ENCODE results near the gene CALHM5. TPM values are rescaled to one million over a fixed set of nuclear protein-coding genes. Genes with fewer than 3 reads are reported as not detected.

Gene CALHM5
- total and polyA plus RNA-seq, 7 donors = 0.52 to 1.2 (median 0.81) TPM

GRCh38 chr6:116475141-116475540, 36.3 kb upstream of the CALHM5 start:
- intact Hi-C loops (cut with DNase I) = no loop called here
- Histone ChIP-seq H3K9me3 (no peaks in the 10 kb centered on the region), H3K36me3 (ENCODE audit: insufficient read depth in 1 of 2, low read depth in 1 of 2) (no peaks in the 10 kb centered on the region), H3K27me3 (ENCODE audit: insufficient read depth in 3 of 3, low read length in 2 of 3) (peaks cover 0 to 3% (median 0%) of the 10 kb centered on the region in 3 donors), H3K4me3 (no peak overlapping the region), H3K4me1 (no peaks in the 10 kb centered on the region), H3K27ac (no peak overlapping the region)
- TF ChIP-seq, protein P1, sequence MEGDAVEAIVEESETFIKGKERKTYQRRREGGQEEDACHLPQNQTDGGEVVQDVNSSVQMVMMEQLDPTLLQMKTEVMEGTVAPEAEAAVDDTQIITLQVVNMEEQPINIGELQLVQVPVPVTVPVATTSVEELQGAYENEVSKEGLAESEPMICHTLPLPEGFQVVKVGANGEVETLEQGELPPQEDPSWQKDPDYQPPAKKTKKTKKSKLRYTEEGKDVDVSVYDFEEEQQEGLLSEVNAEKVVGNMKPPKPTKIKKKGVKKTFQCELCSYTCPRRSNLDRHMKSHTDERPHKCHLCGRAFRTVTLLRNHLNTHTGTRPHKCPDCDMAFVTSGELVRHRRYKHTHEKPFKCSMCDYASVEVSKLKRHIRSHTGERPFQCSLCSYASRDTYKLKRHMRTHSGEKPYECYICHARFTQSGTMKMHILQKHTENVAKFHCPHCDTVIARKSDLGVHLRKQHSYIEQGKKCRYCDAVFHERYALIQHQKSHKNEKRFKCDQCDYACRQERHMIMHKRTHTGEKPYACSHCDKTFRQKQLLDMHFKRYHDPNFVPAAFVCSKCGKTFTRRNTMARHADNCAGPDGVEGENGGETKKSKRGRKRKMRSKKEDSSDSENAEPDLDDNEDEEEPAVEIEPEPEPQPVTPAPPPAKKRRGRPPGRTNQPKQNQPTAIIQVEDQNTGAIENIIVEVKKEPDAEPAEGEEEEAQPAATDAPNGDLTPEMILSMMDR (IDR thresholded peaks at IDR 0.05) = no peak
- 51 to 55% (median 52%) methylated on average over 1 of the region's 1 CpG for whole genome bisulfite sequencing, 3 donors
- DNase-seq (no peak), ATAC-seq (no peak)

DNA sequence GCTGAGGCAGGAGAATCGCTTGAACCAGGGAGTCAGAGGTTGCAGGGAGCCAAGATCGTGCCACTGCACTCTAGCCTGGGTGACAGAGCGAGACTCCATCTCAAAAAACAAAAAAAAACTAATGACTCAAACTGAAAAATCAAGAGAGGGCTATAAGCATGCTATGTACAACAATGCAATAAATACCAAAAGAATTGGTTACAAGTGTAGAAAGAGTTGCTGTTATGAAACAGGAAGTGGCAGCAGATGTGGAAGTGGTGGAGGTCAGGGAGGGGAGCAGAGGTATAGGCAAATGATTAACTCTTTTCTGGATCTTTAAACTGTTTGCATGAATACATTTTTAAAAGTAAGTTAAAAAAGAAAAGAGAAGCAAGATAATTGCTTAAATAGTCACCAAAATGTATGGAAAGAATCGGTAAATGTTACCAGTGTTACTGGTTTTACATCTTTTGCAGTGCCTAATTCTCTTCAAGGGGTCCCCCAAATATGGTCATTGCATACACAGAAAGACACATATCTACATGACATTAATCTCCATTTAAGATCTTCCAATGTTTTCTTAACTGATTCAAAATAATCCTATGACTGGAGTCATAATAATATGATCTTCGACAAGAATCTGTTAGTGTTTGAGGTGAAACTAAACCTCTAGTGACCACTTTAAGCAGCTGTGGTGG, 35.3 kb upstream of the CALHM5 start:
- no peak overlapping the region for H3K27ac ChIP-seq
- H3K4me3 ChIP-seq = no peak overlapping the region
- no peaks in the 10 kb centered on the region for H3K36me3 ChIP-seq (ENCODE audit: insufficient read depth in 1 of 2, low read depth in 1 of 2)
- intact Hi-C loops (cut with DNase I) = no loop called here
- H3K27me3 ChIP-seq (ENCODE audit: insufficient read depth in 3 of 3, low read length in 2 of 3) = peaks cover 0 to 3% (median 0%) of the 10 kb centered on the region in 3 donors
- DNase-seq = no peak
- H3K4me1 ChIP-seq = no peaks in the 10 kb centered on the region
- H3K9me3 ChIP-seq = no peaks in the 10 kb centered on the region
- 74 to 76% (median 75%) methylated on average over 5 of the region's 5 CpGs for WGBS, 3 donors
- ATAC-seq = no peak
- TF ChIP-seq, protein P1 (IDR thresholded peaks at IDR 0.05) = no peak

DNA sequence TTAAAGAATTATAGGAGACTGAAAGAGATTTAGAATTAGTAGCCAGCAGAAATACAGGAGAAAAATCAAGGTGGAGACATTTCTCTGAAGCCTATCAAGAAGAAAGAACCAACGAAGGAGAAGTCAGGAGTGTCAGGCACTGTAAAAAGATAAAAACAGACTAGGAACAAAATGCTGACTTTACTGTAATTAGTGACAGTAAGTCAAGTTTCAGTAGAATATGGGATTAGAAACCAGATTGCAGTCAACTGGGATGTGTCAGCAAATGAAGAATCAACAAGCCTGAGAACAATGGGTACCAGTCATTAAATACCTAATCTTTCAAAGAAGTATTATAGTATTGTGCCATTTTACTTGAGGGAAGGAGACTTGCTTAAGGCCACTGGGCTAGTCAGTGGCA, 28.7 kb upstream of the CALHM5 start:
- Histone ChIP-seq H3K27me3 (ENCODE audit: insufficient read depth in 3 of 3, low read length in 2 of 3) (no peaks in the 10 kb centered on the region), H3K27ac (no peak overlapping the region), H3K4me3 (no peak overlapping the region), H3K9me3 (no peaks in the 10 kb centered on the region), H3K36me3 (ENCODE audit: insufficient read depth in 1 of 2, low read depth in 1 of 2) (no peaks in the 10 kb centered on the region), H3K4me1 (no peaks in the 10 kb centered on the region)
- ATAC-seq = no peak
- no peak for DNase-seq
- intact Hi-C loops (cut with DNase I) = no loop called here
- TF ChIP-seq, protein P1 (IDR thresholded peaks at IDR 0.05) = no peak
- WGBS, 3 donors = 63 to 88% (median 80%) methylated on average over 1 of the region's 1 CpG

DNA sequence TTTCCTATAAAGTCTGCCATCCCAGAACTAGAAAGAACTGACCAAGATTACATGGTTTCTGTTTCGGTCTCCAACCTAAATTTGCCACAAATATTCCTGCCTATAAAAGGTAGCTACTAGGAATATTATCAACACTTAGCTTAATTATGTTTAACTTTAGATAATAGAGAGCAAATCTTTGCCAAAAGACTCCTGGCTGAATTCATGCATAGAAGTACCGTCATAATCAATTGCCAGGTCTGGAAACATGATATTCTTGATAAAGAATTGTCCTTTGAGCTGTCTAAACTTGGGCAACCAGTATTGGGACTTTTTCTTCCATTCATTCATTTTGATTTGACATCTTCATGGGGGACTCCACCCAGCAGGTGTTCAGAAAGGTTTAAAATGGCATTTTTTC, 27.8 kb upstream of the CALHM5 start:
- intact Hi-C loops (cut with DNase I) = no loop called here
- Histone ChIP-seq H3K27ac (no peak overlapping the region), H3K4me1 (no peaks in the 10 kb centered on the region), H3K27me3 (ENCODE audit: insufficient read depth in 3 of 3, low read length in 2 of 3) (no peaks in the 10 kb centered on the region), H3K4me3 (no peak overlapping the region), H3K9me3 (no peaks in the 10 kb centered on the region), H3K36me3 (ENCODE audit: insufficient read depth in 1 of 2, low read depth in 1 of 2) (no peaks in the 10 kb centered on the region)
- TF ChIP-seq, protein P1 (IDR thresholded peaks at IDR 0.05) = no peak
- 72 to 77% (median 74%) methylated on average over 2 of the region's 2 CpGs for WGBS, 3 donors
- no peak for DNase-seq
- ATAC-seq = no peak
